ENCODE measurements around the gene FOXF1. TPM values are rescaled to one million over a fixed set of nuclear protein-coding genes. Genes with fewer than 3 reads are reported as not detected.
A peak's percentile ranks its signal among the peaks of the same experiment; 100 is the strongest.

Gene FOXF1
- total and polyA plus RNA-seq, 2 experiments from 2014 or later: 1.5 to 4.2 TPM

DNA sequence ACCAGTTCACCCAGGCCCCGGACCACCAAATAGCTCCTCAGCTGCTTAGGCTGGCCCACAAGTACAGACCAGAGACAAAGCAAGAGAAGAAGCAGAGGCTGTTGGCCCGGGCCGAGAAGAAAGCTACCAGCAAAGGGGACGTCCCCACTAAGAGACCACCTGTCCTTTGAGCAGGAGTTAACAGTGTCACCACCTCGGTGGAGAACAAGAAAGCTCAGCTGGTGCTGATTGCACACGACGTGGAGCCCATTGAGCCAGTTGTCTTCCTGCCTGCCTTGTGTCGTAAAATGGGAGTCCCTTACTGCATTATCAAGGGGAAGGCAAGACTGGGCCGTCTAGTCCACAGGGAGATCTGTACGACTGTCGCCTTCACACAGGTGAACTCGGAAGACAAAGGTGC, 15.4 kb downstream of the FOXF1 start:
- WGBS, 2 experiments (ENCODE audit: low coverage in 1 of 2, low lambda C conversion rate in 2 of 2, missing lambda C conversion rate in 2 of 2): 60 to 63% methylated on average over 12 of the region's 12 CpGs
- in situ Hi-C loops (cut with MboI): no loop called here

DNA sequence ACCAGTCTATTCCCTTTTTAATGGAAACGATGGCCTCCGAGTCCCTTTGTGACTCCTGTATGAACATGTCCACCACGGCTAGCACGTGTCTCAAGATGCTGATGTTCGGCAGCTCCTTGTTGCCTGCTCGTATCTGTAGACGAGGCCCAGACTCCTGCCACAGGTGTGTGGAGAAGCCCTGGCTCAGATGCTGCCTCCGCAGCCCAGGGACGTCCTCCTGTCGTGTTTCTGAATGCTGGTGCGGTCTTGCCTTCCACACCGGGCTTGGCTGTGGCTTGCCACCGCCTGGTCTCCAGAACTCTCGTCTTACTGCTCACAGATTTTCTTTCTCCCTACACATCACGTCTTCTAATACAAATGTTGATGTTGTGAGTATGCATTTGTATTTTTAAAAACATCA, 17.0 kb downstream of the FOXF1 start:
- H3K4me2 ChIP-seq (ENCODE audit: unreplicated experiment): no peak overlapping the region
- no peaks in the 10 kb centered on the region for H3K79me2 ChIP-seq (ENCODE audit: insufficient read depth)
- no peak for DNase-seq
- WGBS, 2 experiments (ENCODE audit: low coverage in 1 of 2, low lambda C conversion rate in 2 of 2, missing lambda C conversion rate in 2 of 2): 38 to 42% methylated on average over 15 of the region's 15 CpGs
- H3K27me3 ChIP-seq (replicated peaks; ENCODE audit: insufficient read depth): peaks cover 25% of the 10 kb centered on the region
- H3K4me1 ChIP-seq (ENCODE audit: insufficient read depth): no peaks in the 10 kb centered on the region
- H3F3A ChIP-seq (ENCODE audit: insufficient read depth): no peaks in the 10 kb centered on the region
- H3K9ac ChIP-seq: no peak overlapping the region
- no peak overlapping the region for H2AFZ ChIP-seq
- no peaks in the 10 kb centered on the region for H4K20me1 ChIP-seq (ENCODE audit: insufficient read depth)
- no peak overlapping the region for H3K27ac ChIP-seq
- no peaks in the 10 kb centered on the region for H3K9me3 ChIP-seq (ENCODE audit: low read depth)
- H3K9me2 ChIP-seq (ENCODE audit: insufficient read depth): no peaks in the 10 kb centered on the region
- TF ChIP-seq EZH2phosphoT487 (IDR thresholded peaks at IDR 0.05; ENCODE audit: insufficient read depth, low read depth) (no peak), EZH2 (IDR thresholded peaks at IDR 0.05; ENCODE audit: insufficient read depth, poor library complexity, severe bottlenecking) (no peak)
- in situ Hi-C loops (cut with MboI): no loop called here
- H3K4me3 ChIP-seq: no peak overlapping the region
- no peaks in the 10 kb centered on the region for H3K36me3 ChIP-seq (ENCODE audit: low read depth)

More for the DNA sequence above, 15.4 kb downstream of the FOXF1 start:
- H3K27ac ChIP-seq: no peak overlapping the region
- H3K4me2 ChIP-seq (ENCODE audit: unreplicated experiment): no peak overlapping the region
- H3K4me1 ChIP-seq (ENCODE audit: insufficient read depth): no peaks in the 10 kb centered on the region
- H3K9me3 ChIP-seq (ENCODE audit: low read depth): no peaks in the 10 kb centered on the region
- no peak overlapping the region for H3K9ac ChIP-seq
- no peaks in the 10 kb centered on the region for H3K9me2 ChIP-seq (ENCODE audit: insufficient read depth)
- TF ChIP-seq EZH2 (IDR thresholded peaks at IDR 0.05; ENCODE audit: insufficient read depth, poor library complexity, severe bottlenecking) (no peak), EZH2phosphoT487 (IDR thresholded peaks at IDR 0.05; ENCODE audit: insufficient read depth, low read depth) (no peak)
- H2AFZ ChIP-seq: no peak overlapping the region
- no peaks in the 10 kb centered on the region for H3F3A ChIP-seq (ENCODE audit: insufficient read depth)
- no peaks in the 10 kb centered on the region for H3K79me2 ChIP-seq (ENCODE audit: insufficient read depth)
- H3K4me3 ChIP-seq: no peak overlapping the region
- no peaks in the 10 kb centered on the region for H3K36me3 ChIP-seq (ENCODE audit: low read depth)
- H3K27me3 ChIP-seq (replicated peaks; ENCODE audit: insufficient read depth): peaks cover 38% of the 10 kb centered on the region
- DNase-seq: no peak
- no peaks in the 10 kb centered on the region for H4K20me1 ChIP-seq (ENCODE audit: insufficient read depth)

DNA sequence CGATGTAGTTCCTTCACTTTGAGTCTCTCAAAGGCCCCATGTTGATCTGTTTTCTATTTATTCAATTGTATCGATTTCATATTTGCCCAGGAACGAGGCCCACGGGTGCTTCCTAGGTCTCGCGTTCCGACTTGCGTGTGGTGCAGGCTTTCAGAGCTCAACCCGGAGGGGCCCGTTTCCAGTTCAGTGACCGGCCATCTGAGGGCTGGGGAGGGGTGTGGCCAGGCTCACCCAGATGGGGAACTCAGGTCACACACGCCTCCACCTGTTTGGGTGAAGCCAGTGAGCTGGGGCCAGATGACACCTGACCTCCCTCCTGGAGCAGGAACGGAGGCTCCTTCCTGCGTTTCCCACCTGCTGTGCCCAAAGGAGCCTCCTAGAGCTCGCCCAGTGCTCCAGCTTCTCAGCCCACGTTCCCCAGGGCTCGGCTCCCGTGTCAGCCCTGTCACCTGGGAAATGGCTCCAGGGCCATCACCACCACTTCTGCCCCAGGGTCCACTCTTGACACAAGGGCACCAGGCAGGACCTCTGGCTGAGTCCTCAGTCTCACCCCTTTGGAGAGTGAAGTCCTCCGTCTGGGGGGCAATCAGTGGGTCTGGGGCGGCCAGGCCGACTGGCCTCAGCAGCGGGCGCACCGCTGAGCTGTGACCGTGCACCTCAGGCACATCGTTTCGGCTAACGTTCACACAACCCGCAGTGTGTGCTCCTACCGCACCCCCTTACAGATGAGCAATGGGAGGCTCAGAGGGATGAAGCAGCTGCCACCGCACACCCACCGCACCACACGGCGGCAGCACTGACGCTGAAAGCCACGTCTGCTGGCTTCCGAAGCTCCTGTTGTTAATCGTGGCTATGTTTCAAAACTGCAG, 18.0 kb downstream of the FOXF1 start:
- no peaks in the 10 kb centered on the region for H3K79me2 ChIP-seq (ENCODE audit: insufficient read depth)
- 77 to 79% methylated on average over 38 of the region's 38 CpGs for WGBS, 2 experiments (ENCODE audit: low coverage in 1 of 2, low lambda C conversion rate in 2 of 2, missing lambda C conversion rate in 2 of 2)
- H3K4me3 ChIP-seq: no peak overlapping the region
- H3K9me2 ChIP-seq (ENCODE audit: insufficient read depth): no peaks in the 10 kb centered on the region
- H3K4me2 ChIP-seq (ENCODE audit: unreplicated experiment): no peak overlapping the region
- peaks cover 17% of the 10 kb centered on the region for H3K27me3 ChIP-seq (replicated peaks; ENCODE audit: insufficient read depth)
- H3K9me3 ChIP-seq (ENCODE audit: low read depth): no peaks in the 10 kb centered on the region
- no peak overlapping the region for H3K9ac ChIP-seq
- no peaks in the 10 kb centered on the region for H4K20me1 ChIP-seq (ENCODE audit: insufficient read depth)
- DNase-seq: no peak
- no peak overlapping the region for H3K27ac ChIP-seq
- H3K36me3 ChIP-seq (ENCODE audit: low read depth): no peaks in the 10 kb centered on the region
- in situ Hi-C loops (cut with MboI): no loop called here
- no peaks in the 10 kb centered on the region for H3F3A ChIP-seq (ENCODE audit: insufficient read depth)
- H3K4me1 ChIP-seq (ENCODE audit: insufficient read depth): no peaks in the 10 kb centered on the region
- H2AFZ ChIP-seq: no peak overlapping the region
- TF ChIP-seq EZH2phosphoT487 (IDR thresholded peaks at IDR 0.05; ENCODE audit: insufficient read depth, low read depth) (no peak), EZH2 (IDR thresholded peaks at IDR 0.05; ENCODE audit: insufficient read depth, poor library complexity, severe bottlenecking) (no peak)

DNA sequence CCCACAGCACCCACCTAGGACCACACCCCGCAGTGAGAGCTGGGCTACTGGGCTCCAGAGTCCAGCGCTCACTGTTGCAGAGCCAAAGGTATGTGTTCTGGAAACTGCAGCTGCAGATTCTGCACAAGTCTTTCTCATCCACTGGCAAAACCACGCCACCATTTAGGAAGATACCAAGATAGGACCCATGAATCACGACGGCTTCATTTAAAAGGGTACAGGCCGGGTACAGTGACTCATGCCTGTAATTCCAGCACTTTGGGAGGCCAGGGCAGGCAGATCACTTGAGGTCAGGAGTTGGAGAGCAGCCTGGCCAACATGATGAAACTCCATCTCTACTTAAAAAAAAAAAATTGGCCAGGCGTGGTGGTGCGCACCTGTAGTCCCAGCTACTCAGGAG, 18.8 kb downstream of the FOXF1 start:
- Histone ChIP-seq H3K36me3 (ENCODE audit: low read depth) (no peaks in the 10 kb centered on the region), H2AFZ (no peak overlapping the region), H3K9ac (no peak overlapping the region), H4K20me1 (ENCODE audit: insufficient read depth) (no peaks in the 10 kb centered on the region), H3K9me3 (ENCODE audit: low read depth) (no peaks in the 10 kb centered on the region), H3K79me2 (ENCODE audit: insufficient read depth) (no peaks in the 10 kb centered on the region), H3F3A (ENCODE audit: insufficient read depth) (no peaks in the 10 kb centered on the region), H3K9me2 (ENCODE audit: insufficient read depth) (no peaks in the 10 kb centered on the region), H3K4me1 (ENCODE audit: insufficient read depth) (no peaks in the 10 kb centered on the region), H3K27ac (no peak overlapping the region), H3K27me3 (replicated peaks; ENCODE audit: insufficient read depth) (peaks cover 8% of the 10 kb centered on the region), H3K4me2 (ENCODE audit: unreplicated experiment) (no peak overlapping the region), H3K4me3 (no peak overlapping the region)
- 86 to 90% methylated on average over 8 of the region's 8 CpGs for WGBS, 2 experiments (ENCODE audit: low coverage in 1 of 2, low lambda C conversion rate in 2 of 2, missing lambda C conversion rate in 2 of 2)
- peak; percentile 37 for DNase-seq
- TF ChIP-seq EZH2 (IDR thresholded peaks at IDR 0.05; ENCODE audit: insufficient read depth, poor library complexity, severe bottlenecking) (no peak), EZH2phosphoT487 (IDR thresholded peaks at IDR 0.05; ENCODE audit: insufficient read depth, low read depth) (no peak)
- in situ Hi-C loops (cut with MboI): no loop called here
